ENCODE measurements around the gene MMP14.

MMP14 gene

DNA sequence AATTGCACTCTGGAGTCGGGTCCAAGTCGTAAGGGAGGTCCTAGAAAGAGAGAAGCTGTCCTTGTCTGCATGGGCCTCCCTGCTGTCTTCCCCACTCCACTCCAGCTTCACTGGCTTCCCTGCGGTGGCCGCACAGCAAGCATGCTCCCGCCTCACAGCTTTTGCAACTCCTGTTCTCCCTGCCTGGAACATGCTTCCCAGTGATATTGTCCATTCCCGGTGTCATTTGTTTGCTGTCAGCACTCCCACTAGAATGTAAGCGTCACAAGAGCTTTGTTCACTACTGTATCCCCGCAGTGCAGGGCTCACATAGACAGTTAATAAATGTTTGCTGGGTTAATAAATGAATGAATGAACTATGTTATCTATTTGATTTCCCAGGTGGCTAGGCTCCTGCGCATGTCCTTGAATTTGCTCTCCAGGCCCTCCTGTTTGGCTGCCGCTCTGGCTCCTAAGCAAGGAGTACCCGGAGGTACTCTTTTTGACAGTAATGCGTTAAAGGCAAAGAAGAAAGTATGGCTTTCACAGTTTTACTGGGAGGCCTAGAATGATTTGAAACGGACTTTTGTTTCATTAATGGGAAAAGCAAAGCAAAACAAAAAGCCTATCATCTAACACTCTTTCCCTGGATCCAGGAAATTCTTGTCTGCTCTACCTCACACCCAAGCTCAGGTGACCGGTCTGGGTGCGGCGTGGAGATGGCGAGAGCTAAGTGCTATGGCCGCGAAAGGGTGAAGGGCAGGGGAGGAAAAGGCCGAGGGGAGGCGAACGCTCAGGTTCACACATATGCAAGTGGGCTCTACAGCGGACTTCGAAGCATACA is 15.0 kb upstream of the MMP14 start:
- no peak for DNase-seq
- peaks cover 11% of the 10 kb centered on the region for H3K4me1 ChIP-seq (ENCODE audit: low read length)
- H3K9me2 ChIP-seq (replicated peaks; ENCODE audit: insufficient read depth, low read length) = no peaks in the 10 kb centered on the region
- no peaks in the 10 kb centered on the region for H3K9me3 ChIP-seq (replicated peaks; ENCODE audit: insufficient read depth, low read length)
- no peak for TF ChIP-seq EZH2 (optimal IDR thresholded peaks at IDR 0.05; ENCODE audit: low read depth, low read length)
- TF ChIP-seq EZH2phosphoT487 (IDR thresholded peaks at IDR 0.05; ENCODE audit: low read length) = no peak
- TF ChIP-seq, protein P1, sequence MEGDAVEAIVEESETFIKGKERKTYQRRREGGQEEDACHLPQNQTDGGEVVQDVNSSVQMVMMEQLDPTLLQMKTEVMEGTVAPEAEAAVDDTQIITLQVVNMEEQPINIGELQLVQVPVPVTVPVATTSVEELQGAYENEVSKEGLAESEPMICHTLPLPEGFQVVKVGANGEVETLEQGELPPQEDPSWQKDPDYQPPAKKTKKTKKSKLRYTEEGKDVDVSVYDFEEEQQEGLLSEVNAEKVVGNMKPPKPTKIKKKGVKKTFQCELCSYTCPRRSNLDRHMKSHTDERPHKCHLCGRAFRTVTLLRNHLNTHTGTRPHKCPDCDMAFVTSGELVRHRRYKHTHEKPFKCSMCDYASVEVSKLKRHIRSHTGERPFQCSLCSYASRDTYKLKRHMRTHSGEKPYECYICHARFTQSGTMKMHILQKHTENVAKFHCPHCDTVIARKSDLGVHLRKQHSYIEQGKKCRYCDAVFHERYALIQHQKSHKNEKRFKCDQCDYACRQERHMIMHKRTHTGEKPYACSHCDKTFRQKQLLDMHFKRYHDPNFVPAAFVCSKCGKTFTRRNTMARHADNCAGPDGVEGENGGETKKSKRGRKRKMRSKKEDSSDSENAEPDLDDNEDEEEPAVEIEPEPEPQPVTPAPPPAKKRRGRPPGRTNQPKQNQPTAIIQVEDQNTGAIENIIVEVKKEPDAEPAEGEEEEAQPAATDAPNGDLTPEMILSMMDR (IDR thresholded peaks at IDR 0.05; ENCODE audit: low read length) = no peak
- no peaks in the 10 kb centered on the region for H3K79me2 ChIP-seq (ENCODE audit: low read length)
- H2AFZ ChIP-seq (ENCODE audit: low read length) = no peak overlapping the region
- no peak overlapping the region for H3K4me2 ChIP-seq (ENCODE audit: low read depth, low read length)
- H3F3A ChIP-seq (ENCODE audit: insufficient read depth, low read length) = peaks cover 6% of the 10 kb centered on the region
- no peak overlapping the region for H3K4me3 ChIP-seq (ENCODE audit: low read length)
- H4K20me1 ChIP-seq (ENCODE audit: insufficient read depth, low read length) = no peaks in the 10 kb centered on the region
- H3K27me3 ChIP-seq (replicated peaks; ENCODE audit: insufficient read depth, low read length) = no peaks in the 10 kb centered on the region
- no peak overlapping the region for H3K9ac ChIP-seq (ENCODE audit: low read length)
- no peak overlapping the region for H3K27ac ChIP-seq (ENCODE audit: low read length)
- H3K36me3 ChIP-seq (replicated peaks; ENCODE audit: insufficient read depth, low read length) = no peaks in the 10 kb centered on the region

DNA sequence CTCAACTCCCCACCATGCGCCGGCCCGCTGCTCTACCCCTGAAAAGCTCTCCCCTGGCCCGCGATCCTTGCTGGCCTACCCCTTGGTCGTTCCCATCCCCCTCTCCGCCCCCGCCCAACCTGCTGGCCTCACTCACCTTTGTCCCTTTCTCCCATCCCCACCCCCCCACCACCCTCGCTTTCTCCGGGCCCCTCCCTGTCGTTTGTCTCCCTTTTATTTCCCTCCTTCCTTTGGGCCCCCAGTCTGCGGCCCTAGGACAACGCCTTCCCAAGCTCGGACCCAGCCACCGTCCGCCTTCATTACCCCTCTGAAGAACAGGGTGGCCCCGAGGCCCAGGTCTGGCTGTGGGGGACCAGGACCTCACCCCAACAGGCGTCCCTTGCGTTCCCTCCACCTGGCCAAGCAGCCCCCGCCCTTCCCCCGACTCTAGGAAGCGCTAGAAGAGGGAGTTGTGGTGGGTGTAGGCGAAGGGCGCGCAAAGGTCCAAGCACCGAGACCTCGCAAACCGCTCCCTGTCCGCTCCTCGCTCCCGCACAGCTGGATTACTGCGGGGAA is 14.3 kb upstream of the MMP14 start:
- Histone ChIP-seq H3K9me2 (replicated peaks; ENCODE audit: insufficient read depth, low read length) (no peaks in the 10 kb centered on the region), H3F3A (ENCODE audit: insufficient read depth, low read length) (peaks cover 6% of the 10 kb centered on the region), H3K4me3 (ENCODE audit: low read length) (no peak overlapping the region), H3K4me2 (ENCODE audit: low read depth, low read length) (peak overlapping the region; percentile 56; the same call in 1 of the 2 replicates), H2AFZ (ENCODE audit: low read length) (no peak overlapping the region), H4K20me1 (ENCODE audit: insufficient read depth, low read length) (no peaks in the 10 kb centered on the region), H3K9ac (ENCODE audit: low read length) (no peak overlapping the region), H3K27ac (ENCODE audit: low read length) (no peak overlapping the region), H3K4me1 (ENCODE audit: low read length) (peaks cover 11% of the 10 kb centered on the region), H3K27me3 (replicated peaks; ENCODE audit: insufficient read depth, low read length) (no peaks in the 10 kb centered on the region), H3K79me2 (ENCODE audit: low read length) (no peaks in the 10 kb centered on the region), H3K9me3 (replicated peaks; ENCODE audit: insufficient read depth, low read length) (no peaks in the 10 kb centered on the region), H3K36me3 (replicated peaks; ENCODE audit: insufficient read depth, low read length) (no peaks in the 10 kb centered on the region)
- no peak for DNase-seq
- TF ChIP-seq EZH2phosphoT487 (IDR thresholded peaks at IDR 0.05; ENCODE audit: low read length) (no peak), EZH2 (optimal IDR thresholded peaks at IDR 0.05; ENCODE audit: low read depth, low read length) (no peak)
- TF ChIP-seq, protein P1 (IDR thresholded peaks at IDR 0.05; ENCODE audit: low read length) = no peak

DNA sequence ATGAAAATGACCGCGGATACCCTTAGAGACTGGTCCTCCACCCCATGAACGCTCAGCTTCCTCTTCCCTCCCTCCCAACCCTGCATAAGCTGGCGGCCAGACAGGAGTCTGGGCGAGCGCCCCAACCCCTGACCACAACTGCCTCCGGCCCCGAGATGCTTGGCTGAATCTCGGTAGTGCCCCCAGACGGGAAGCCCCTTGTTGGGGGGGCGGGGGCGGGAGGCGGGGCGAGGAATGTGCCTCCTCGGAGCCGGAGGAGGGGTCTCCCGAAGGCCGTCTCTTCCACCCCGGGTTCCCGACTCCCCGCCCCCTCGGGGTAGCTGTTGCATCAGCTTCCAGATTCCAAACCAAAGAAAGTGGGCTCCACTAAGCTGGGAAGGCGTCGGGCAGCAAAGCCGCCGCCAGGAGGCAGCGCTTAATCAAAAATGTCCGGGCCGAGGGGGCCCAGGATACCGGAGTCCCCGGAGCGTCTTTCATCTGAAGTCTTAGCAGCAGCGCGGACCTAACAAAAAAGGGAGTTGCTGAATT is 13.8 kb upstream of the MMP14 start:
- TF ChIP-seq, protein P1 (IDR thresholded peaks at IDR 0.05; ENCODE audit: low read length) = peak; percentile 57
- TF ChIP-seq EZH2phosphoT487 (IDR thresholded peaks at IDR 0.05; ENCODE audit: low read length) = no peak
- Histone ChIP-seq H3K9ac (ENCODE audit: low read length) (no peak overlapping the region), H2AFZ (ENCODE audit: low read length) (peak overlapping the region; percentile 11; the same call in 1 of the 2 replicates), H3K9me2 (replicated peaks; ENCODE audit: insufficient read depth, low read length) (no peaks in the 10 kb centered on the region), H3K27ac (ENCODE audit: low read length) (no peak overlapping the region), H3K9me3 (replicated peaks; ENCODE audit: insufficient read depth, low read length) (no peaks in the 10 kb centered on the region), H3K79me2 (ENCODE audit: low read length) (no peaks in the 10 kb centered on the region), H3K4me2 (ENCODE audit: low read depth, low read length) (peak overlapping the region; percentile 56), H3K36me3 (replicated peaks; ENCODE audit: insufficient read depth, low read length) (no peaks in the 10 kb centered on the region), H3K4me1 (ENCODE audit: low read length) (peaks cover 11% of the 10 kb centered on the region), H4K20me1 (ENCODE audit: insufficient read depth, low read length) (no peaks in the 10 kb centered on the region), H3F3A (ENCODE audit: insufficient read depth, low read length) (peaks cover 6% of the 10 kb centered on the region), H3K27me3 (replicated peaks; ENCODE audit: insufficient read depth, low read length) (no peaks in the 10 kb centered on the region), H3K4me3 (ENCODE audit: low read length) (peak overlapping the region; percentile 26)
- DNase-seq = peak; percentile 41

Measured in MM.1S (cell line).